Measurements from ENCODE around the gene AP2M1.
A peak's percentile ranks its signal among the peaks of the same experiment; 100 is the strongest.

Gene AP2M1

GRCh38 chr3:184174646-184175492, at the start of gene AP2M1:
Gene AP2M1 (plus strand): TSS chr3:184174855. CDS start chr3:184176994, 2,139 bp downstream.
- DNase-seq: peak; percentile 99

GRCh38 chr3:184126006-184126405, 48.6 kb upstream of the AP2M1 start:
- no peak for DNase-seq

DNA sequence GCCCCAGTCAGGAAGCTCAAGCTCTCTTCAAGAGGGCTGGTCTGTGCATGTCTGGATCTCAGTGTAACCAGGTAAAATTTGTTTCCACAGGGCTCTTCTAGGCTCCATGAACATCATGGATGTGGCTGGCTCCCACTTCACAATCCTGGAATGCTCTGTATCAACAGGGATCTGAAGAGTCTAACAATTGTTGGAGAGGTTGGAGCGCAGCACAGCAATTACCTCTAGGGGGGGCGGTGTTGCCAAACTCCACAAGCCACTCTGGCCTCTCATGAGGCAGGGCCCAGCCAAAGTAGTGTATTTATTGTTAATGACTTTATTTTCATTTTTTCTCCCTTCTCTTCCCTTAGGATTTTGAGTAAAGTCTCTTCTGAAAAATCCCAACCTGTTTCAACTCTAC, 45.6 kb upstream of the AP2M1 start:
- DNase-seq: no peak

- no peak for DNase-seq
These were observed 41.7 kb upstream of the AP2M1 start for GRCh38 chr3:184132945-184133344.

GRCh38 chr3:184133840-184134745, 40.6 kb upstream of the AP2M1 start:
- peak; percentile 90 for DNase-seq

DNA sequence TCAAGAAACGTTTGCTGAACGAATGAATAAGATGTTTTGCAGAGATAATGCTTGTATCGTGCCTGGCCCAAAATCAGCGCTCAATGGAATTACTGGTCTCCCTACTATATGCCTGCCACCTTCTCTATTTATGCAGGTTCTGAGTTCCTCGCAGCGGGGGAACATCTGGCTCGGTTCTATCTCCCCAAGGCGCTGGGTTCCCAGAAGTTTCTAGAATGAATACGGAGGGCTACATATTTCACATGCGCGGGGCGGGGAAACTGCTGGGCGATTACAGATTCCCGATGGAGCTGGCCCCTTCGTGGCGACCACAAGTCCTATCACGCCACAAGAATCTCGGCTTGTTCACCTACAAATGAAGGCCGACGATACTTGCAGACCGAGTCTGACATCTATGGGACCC, 39.9 kb upstream of the AP2M1 start:
- no peak for DNase-seq

DNA sequence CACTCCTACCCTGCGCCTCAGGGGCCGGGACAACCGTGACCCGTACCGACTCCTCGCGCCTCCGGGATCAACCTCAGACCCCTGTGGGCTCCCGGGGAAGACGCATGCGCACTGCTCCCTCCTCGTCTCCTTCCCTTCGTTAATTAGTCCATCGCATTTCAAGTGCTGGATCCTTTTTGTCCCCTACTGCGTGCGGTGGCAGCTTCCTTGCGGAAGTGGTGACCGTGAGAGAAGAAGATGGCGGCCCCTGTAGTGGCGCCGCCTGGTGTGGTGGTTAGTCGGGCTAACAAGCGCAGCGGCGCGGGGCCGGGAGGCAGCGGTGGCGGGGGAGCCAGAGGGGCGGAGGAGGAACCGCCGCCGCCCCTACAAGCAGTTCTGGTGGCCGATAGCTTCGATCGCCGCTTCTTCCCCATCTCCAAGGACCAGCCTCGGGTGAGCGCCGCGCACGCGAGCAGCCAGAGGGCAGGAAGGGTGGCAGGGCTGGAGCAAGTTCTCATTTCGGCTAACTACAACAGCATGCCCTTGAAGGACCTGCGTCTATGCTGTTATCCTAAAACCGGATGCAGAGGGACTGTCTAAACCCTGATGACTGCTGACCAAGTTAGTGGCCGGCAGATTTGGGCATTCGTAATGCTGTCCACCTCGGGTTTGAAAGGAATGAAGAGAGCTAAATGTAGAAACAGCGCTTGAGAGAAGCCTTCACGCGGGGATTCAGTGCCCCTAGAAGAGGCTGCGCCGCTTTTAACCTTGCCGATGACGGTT, 39.3 kb upstream of the AP2M1 start, which contains the start of gene EIF2B5:
TSS of gene EIF2B5 (plus strand) at position 210 of the 762 bp plus-strand sequence. CDS start at position 238, 28 bp downstream.
- peak; percentile 93 for DNase-seq

DNA sequence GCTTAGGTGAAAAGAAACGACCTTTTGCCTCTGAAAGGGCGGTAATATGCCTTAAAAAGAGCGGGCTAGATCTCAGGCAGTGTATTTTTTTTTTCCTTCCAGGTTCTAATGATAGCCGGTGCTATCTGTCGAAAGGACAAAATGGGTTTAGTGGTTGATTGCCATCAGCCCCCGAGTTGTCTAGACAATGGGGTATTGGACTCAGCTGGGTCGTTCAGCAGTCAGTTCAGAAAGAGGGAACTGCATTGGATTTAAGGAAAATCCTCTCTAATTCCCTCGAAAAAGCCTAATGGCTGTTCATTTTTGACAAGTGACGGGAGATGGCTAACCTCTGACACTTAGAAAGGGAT, 38.8 kb upstream of the AP2M1 start:
- DNase-seq: no peak

DNA sequence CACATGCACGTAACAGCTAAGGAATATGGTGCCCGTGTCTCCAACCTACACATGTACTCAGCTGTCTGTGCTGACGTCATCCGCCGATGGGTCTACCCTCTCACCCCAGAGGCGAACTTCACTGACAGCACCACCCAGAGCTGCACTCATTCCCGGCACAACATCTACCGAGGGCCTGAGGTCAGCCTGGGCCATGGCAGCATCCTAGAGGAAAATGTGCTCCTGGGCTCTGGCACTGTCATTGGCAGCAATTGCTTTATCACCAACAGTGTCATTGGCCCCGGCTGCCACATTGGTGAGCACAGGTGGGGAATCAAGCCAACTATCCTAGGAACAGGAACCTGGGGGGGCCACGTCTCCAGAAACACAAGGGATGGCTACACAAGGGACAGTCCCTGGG, 34.2 kb upstream of the AP2M1 start:
- DNase-seq: no peak

DNA sequence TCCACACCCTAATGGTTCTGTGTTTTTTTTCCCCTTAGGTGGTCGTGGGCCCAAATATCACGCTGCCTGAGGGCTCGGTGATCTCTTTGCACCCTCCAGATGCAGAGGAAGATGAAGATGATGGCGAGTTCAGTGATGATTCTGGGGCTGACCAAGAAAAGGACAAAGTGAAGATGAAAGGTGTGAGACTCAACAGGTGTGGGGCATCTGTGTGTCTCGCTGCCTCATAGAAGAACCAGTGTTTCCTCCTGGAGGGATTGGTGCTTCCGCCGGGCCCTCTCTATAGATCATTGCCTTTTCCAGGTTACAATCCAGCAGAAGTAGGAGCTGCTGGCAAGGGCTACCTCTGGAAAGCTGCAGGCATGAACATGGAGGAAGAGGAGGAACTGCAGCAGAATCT, 32.5 kb upstream of the AP2M1 start:
- DNase-seq: no peak

DNA sequence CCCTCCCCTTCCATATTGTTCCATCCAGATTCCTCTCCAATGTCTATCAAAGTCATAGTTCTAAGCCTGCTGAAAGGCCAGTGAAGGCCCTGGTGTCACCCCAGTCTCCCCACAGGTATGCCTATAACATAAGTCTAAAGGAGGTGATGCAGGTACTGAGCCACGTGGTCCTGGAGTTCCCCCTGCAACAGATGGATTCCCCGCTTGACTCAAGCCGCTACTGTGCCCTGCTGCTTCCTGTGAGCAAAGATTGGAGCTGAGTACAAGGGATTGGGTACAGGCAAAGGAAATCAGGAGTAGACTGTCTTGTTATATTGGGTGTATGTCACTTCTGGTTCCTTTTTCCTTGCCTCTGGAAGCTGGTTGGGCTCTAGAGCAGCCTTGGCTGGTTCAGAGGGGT, 31.3 kb upstream of the AP2M1 start:
- DNase-seq: no peak

DNA sequence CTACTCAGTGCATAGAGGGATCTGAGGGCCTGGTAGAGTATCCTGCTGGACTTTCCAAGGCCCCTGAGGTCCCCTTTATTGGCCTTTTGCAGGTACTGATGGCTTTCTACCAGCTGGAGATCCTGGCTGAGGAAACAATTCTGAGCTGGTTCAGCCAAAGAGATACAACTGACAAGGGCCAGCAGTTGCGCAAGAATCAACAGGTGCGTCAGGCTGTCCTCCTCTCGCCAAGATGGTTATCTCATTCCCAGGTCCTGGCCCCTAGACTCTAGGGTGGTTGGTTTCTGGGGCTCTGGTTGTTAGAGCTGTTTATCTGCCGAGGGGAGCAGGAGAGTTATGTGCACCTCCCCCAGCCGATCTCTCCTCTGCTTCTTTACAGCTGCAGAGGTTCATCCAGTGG, 30.1 kb upstream of the AP2M1 start:
- no peak for DNase-seq

DNA sequence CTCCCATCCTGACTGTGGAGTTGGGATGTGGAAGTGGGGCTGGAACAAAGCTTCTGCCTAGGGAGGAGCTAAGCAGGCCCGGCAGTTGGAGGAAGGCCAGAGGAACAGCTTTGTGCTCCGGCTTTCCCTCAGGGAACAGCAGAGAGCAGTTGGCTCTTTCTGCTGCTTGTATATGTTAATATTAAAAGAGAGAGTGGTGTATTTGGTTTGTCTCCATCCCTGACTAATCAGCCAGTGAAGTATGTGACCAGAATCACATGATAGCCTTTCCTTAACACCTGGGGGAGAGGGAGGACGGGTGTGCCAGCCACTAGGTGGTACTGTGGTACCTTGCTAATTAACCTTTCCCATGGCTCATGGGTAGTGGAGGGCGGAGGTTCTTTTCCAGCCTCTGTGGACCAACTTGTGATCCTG, 29.5 kb upstream of the AP2M1 start:
- DNase-seq: peak; percentile 74

GRCh38 chr3:184145751-184146270, 28.8 kb upstream of the AP2M1 start:
- DNase-seq: no peak

DNA sequence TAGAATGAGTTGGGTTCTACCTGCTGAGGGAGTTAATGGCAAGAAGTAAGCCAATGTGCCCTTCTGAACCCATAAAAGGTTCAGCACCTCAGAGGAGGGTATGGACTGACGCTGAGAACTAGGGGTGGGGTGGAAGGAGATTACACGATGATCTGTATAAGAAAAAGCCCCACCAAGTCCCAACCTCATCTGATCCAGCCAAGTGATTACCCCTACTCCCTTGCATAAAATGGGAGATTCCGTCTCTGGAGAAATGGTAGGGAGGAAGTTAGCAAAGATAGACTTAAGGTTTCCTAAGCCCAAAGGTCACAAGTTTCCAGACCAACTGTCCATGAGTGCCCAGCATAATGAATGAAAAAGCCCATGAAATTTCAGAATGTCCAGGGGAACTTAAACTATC, 26.6 kb upstream of the AP2M1 start:
- DNase-seq: no peak

DNA sequence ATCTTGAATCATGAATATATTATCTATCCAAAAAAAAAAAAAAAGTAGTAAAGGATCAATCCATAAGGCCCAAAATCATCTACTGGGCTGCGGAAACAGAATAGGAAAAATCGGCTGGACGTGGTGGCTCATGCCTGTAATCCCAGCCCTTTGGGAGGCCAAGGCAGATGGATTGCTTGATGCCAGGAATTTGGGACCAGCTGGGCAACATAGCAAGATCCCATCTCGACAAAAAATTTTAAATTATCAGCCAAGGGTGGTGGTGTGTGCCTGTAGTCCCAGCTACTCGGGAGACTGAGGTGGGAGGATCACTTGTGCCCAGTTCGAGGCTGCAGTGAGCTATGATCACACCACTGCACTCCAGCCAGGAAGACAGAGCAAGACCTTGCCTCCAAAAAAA, 25.5 kb upstream of the AP2M1 start:
- no peak for DNase-seq

DNA sequence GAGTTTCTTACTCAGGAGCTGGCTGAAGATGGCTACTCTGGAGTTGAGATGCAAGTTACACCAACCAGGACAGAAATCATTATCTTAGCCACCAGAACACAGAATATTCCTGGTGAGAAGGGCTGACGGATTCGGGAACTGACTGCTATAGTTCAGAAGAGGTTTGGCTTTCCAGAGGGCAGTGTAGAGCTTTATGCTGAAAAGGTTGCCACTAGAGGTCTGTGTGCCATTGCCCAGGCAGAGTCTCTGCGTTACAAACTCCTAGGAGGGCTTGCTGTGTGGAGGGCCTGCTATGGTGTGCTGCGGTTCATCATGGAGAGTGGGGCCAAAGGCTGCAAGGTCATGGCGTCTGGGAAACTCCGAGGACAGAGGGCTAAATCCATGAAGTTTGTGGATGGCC, 24.9 kb upstream of the AP2M1 start:
- peak; percentile 35 for DNase-seq

GRCh38 chr3:184154885-184155643, 19.6 kb upstream of the AP2M1 start, which contains the start of gene DVL3:
Gene DVL3 (plus strand): TSS chr3:184155377. CDS start chr3:184155636, 259 bp downstream.
- DNase-seq: peak; percentile 68

DNA sequence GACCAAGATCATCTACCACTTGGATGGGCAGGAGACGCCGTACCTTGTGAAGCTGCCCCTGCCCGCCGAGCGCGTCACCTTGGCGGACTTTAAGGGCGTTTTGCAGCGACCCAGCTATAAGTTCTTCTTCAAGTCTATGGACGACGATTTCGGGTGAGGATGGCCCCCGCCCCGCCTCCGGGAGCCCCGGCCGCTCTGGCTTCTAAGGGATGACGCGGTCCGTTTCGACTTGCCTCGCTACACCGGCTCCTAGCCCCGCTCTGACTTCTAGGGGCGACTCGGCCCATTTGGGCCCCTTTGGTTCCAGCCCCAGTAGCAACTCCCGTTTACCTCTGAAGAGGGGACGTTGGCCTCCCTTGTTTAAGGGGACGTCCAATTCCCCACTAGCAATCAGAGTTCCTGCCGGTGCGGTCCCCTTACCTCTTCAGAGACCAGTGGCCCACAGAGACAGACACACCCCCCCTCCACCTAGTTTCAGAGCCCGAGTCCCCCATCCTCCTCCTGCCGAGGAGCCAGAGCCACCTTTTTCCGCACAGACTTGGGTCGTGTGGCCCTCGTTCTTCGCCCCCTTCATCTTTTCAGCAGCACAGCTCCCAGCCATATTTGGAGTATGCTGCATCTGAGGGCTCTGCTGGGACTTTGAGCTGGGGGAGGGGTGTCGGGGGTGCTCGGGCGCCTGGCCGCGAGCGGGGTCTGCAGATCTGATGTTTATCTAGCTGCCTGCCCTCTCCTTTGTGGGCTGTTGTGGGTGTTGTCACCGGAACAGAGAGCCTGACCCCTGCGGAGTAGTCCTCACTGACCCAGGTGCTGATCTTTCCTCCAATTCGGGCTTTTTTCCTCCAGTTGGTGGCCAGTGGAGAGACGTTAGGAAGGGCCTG, 18.8 kb upstream of the AP2M1 start:
- no peak for DNase-seq

- DNase-seq: peak; percentile 34
These were observed 18.1 kb upstream of the AP2M1 start for GRCh38 chr3:184156522-184156955.

DNA sequence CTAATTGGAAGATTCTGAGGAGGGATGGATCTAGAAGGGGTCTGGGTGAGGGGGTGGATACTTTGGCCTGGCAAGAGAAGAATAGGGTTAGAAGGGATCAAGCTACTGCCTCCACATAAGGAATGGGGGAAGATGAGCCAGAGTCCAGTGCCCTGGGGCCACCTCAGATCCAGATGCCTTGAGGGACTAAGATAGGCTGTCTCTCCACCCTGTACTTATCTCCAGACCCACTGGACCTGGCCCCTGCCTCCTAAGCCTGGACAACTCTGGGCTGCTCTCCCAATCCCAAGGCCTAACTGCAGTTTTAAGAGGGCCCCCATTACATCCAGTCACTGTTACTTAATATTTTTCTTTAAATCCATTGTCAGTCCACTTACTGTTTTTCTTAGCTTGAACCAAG, 17.4 kb upstream of the AP2M1 start:
- no peak for DNase-seq

All from DMS 273 treated with DMSO at 0.1 percent for 48 hours (cell line).